Epithelial cell of proximal tubule (primary cell): ENCODE data around the gene PDZRN3. TPM values are rescaled to one million over a fixed set of nuclear protein-coding genes. Genes with fewer than 3 reads are reported as not detected.

ENCODE experiments used
- DNase-seq: peaks from one replicate; pipeline ENCODE4 v3.0.0-alpha.2; 2011; ENCODE audit warnings: low read depth
- H3K4me3 ChIP-seq: 2 replicates; pipeline ENCODE4 v1.5.1; 2011; ENCODE audit warnings: low read depth, mild to moderate bottlenecking, low read length
- total RNA-seq: library from RNA; depleted of rRNA; stranded (reverse); fragments of >200 nt; gene quantifications from 2 replicates; pipeline ENCODE4 v1.2.3, GENCODE V29; 2015
- TF ChIP-seq, protein P1 (sequence below): conservative IDR thresholded peaks from 2 replicates; pipeline ENCODE4 v1.5.1; 2012; ENCODE audit warnings: low read depth, mild to moderate bottlenecking, low read length

PDZRN3 gene
- total RNA-seq, 1 donor from 2014 or later: 0.17 TPM

DNA sequence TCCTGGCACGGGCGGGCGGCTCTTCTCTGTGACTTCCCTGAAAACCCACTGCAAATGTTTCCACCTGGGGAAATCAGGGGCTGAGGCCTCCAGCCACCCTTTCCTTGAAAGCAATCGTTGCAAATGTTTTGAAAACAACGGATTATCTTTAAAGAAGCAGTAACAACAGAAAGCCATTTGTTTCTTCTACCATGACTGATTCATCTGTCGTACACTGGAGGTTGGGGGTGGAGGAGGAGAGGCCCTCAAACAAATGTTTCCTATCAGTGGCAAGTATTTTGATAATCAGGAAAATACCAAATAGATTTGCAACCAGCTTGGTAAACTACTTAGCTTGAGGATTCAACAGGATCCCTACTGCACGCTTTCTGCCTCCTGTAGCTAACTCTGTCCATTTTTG, 114.9 kb downstream of the PDZRN3 start:
- DNase-seq: no peak
- TF ChIP-seq, protein P1, sequence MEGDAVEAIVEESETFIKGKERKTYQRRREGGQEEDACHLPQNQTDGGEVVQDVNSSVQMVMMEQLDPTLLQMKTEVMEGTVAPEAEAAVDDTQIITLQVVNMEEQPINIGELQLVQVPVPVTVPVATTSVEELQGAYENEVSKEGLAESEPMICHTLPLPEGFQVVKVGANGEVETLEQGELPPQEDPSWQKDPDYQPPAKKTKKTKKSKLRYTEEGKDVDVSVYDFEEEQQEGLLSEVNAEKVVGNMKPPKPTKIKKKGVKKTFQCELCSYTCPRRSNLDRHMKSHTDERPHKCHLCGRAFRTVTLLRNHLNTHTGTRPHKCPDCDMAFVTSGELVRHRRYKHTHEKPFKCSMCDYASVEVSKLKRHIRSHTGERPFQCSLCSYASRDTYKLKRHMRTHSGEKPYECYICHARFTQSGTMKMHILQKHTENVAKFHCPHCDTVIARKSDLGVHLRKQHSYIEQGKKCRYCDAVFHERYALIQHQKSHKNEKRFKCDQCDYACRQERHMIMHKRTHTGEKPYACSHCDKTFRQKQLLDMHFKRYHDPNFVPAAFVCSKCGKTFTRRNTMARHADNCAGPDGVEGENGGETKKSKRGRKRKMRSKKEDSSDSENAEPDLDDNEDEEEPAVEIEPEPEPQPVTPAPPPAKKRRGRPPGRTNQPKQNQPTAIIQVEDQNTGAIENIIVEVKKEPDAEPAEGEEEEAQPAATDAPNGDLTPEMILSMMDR: no peak
- H3K4me3 ChIP-seq: no peak overlapping the region

DNA sequence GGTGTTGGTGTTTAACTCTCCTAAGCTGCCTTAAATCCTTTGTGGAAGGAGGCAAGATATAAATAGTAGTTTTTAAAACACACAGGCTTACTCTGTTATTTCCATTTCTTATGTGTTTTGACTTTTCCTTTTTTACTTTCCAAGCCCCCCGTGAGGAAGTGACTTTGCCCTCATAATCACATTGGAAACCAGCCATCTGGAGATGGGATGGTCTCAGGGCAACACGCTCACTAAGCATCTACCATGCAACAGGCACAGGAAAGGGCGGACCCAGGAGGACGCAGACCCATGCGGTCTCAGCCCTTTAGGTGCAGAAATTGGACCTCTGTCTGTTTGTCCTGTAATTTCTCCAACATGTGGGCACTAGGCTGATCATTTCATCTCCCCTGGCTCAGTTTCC, 115.7 kb downstream of the PDZRN3 start:
- TF ChIP-seq, protein P1: no peak
- no peak for DNase-seq
- H3K4me3 ChIP-seq: no peak overlapping the region

DNA sequence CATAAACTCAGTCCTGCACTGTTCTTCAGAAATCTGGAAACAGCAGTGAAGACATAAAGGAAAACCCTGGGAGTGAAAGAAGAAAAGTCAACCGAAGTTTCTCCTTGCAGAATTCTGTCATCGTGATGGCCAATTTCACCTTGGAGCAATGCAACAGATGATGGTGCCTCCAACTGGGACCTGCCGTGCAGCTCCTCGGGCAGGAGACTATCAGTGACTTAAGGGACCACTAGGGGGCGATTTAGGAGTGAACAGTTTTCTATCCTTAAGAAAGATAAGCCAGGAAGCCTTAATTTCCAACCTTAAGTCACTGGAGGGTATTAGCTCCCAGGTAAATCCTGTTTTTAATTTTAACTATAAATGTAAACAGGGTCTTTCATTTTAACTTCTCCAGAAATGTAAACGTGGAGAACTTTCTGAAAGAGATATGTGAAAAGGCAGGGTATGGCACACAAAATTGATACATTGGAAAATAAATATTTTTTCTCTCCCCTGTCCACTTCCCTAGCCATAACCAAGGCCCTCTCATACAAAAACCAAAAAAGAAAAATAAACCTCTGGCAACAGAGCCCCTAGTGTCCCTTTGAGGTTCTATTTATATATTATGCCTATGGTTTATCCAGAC, 116.3 kb downstream of the PDZRN3 start:
- H3K4me3 ChIP-seq: no peak overlapping the region
- TF ChIP-seq, protein P1: peak; percentile 80
- DNase-seq: peak; percentile 31

DNA sequence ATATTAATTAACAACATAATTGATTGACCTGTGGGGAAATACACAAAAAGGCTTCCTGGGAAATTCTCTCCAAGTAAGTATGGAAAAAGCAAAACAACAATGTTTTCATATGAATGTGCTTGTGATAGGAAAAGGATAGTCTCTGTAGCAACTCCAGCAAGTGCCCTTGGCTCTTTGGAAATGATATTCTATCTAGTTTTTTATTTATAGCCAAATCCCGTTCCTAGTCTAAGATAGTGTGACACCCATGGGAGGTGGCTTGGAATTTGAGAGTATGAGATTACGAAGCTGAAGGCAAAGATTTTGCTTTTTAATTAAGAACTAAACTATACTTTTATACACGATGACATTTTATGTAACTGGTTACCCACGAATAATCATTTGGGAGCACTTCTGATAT, 119.9 kb downstream of the PDZRN3 start:
- DNase-seq: no peak
- no peak overlapping the region for H3K4me3 ChIP-seq
- TF ChIP-seq, protein P1: no peak

DNA sequence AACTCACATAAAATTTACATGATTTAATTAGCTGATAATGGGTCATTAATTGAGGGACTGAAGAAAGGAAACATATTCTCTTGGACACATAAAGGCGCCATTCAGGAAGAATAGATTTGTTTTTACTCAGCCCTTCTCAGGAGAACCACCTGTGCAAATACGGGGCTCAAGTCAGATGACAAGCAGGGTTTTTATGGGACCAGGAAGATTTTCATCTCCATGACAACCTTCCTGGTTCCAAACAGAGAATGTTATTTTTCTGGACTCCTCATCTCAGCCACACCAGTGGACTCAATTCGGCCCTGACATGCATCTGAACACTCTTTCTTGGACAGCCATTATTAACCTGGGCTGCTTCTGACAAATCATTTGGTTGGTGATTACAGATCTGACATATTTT, 120.5 kb downstream of the PDZRN3 start:
- TF ChIP-seq, protein P1: no peak
- no peak overlapping the region for H3K4me3 ChIP-seq
- DNase-seq: no peak

DNA sequence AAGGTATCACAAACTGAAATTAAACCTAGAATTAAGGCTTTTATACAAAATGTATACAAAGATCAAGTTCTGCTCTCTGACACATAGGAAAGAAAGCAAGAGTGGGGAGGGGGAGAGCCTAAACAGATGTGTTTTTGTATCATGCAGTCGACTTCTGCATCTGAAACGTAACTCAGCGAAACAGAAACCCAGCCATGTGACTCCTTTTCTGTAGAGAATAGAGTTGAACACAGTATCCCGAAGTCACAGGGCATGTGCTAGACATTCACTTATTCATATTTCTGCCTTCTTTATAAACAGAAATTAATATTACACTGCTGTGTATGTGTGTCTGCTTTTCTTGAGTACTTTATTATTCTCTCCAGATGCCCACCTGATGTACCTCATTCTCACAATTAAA, 121.0 kb downstream of the PDZRN3 start:
- no peak for DNase-seq
- TF ChIP-seq, protein P1: no peak
- no peak overlapping the region for H3K4me3 ChIP-seq
